GM19023 (cell line): ENCODE measurements around the gene ELOVL5.
"Not testable (repeated sequence)": the region's sequence is repeated elsewhere in the genome, so short reads cannot be mapped to it uniquely, and the experiment has no call there.

Experiments
- ATAC-seq: cut with Tn5 transposase; IDR thresholded peaks from one replicate; pipeline ENCODE4 v1.9.1; 2021; ENCODE audit warnings: mild to moderate bottlenecking, moderate library complexity; ENCODE audit not compliant: unreplicated experiment

ELOVL5 gene

GRCh38 chr6:53359843-53360092, 11.0 kb upstream of the ELOVL5 start:
- ATAC-seq, result no peak

GRCh38 chr6:53359095-53359842, 10.5 kb upstream of the ELOVL5 start:
- peak; percentile 96 for ATAC-seq

- peak; percentile 6 for ATAC-seq
Observed at GRCh38 chr6:53358440-53359094, 9.8 kb upstream of the ELOVL5 start.

GRCh38 chr6:53357576-53358360, 9.0 kb upstream of the ELOVL5 start:
- ATAC-seq, result no peak

GRCh38 chr6:53353624-53354023, 4.9 kb upstream of the ELOVL5 start:
- no peak for ATAC-seq

GRCh38 chr6:53352360-53352759, 3.6 kb upstream of the ELOVL5 start:
- no peak for ATAC-seq

GRCh38 chr6:53349209-53349693, 501 bp upstream of the ELOVL5 start:
- ATAC-seq, result no peak

GRCh38 chr6:53347921-53348370, 804 bp downstream of the ELOVL5 start:
- peak; percentile 22 for ATAC-seq

- ATAC-seq, result peak; percentile 15
Observed at GRCh38 chr6:53347250-53347920, 1.4 kb downstream of the ELOVL5 start.

GRCh38 chr6:53346049-53346448, 2.7 kb downstream of the ELOVL5 start:
- not testable (repeated sequence) for ATAC-seq

GRCh38 chr6:53344969-53345368, 3.8 kb downstream of the ELOVL5 start:
- no peak for ATAC-seq

GRCh38 chr6:53343092-53343491, 5.7 kb downstream of the ELOVL5 start:
- no peak for ATAC-seq

GRCh38 chr6:53342217-53342616, 6.5 kb downstream of the ELOVL5 start:
- no peak for ATAC-seq

GRCh38 chr6:53340536-53340935, 8.2 kb downstream of the ELOVL5 start:
- ATAC-seq, result no peak

GRCh38 chr6:53339424-53339823, 9.3 kb downstream of the ELOVL5 start:
- ATAC-seq, result no peak

- ATAC-seq, result no peak
Observed at GRCh38 chr6:53338304-53338703, 10.4 kb downstream of the ELOVL5 start.

GRCh38 chr6:53336070-53336469, 12.7 kb downstream of the ELOVL5 start:
- no peak for ATAC-seq

- ATAC-seq, result peak; percentile 79
Observed at GRCh38 chr6:53335224-53335994, 13.3 kb downstream of the ELOVL5 start.

- no peak for ATAC-seq
Observed at GRCh38 chr6:53333439-53334408, 15.0 kb downstream of the ELOVL5 start.
